ENCODE results near the gene NUP50.

The NUP50 gene

DNA sequence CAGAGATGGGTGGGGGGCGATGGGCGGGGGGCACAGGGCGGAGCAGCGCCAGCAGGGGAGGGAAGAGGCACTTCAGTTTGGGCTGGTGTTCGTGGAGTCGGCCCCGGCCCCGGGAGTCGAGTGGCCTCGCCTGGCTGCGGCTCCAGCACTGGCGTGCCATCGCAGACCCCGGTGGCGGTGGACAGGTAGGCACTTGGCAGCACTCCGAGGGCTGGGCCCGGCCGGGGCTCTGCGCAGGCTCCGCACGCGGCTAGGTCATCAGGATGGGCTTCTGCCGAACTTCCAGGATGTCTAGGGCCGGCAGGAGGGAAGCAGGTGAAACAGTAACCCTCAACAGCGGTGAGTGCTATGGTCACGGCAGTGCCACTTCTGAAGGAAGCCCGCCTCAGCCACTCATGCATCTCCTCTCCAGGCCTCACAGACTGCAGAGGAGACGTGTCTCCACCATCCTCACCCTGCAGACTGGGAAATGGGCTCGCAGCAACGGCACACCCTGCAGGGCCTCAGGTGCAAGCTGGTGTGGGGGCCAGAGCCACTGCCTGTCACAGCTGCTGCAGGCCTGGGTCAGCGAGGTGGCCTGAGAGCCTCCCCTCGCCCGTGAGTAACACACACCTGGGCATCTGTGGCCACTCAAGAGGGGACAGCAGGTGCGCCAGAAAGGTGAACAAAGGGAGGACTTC is 33.3 kb downstream of the NUP50 start:
- DNase-seq = no peak

DNA sequence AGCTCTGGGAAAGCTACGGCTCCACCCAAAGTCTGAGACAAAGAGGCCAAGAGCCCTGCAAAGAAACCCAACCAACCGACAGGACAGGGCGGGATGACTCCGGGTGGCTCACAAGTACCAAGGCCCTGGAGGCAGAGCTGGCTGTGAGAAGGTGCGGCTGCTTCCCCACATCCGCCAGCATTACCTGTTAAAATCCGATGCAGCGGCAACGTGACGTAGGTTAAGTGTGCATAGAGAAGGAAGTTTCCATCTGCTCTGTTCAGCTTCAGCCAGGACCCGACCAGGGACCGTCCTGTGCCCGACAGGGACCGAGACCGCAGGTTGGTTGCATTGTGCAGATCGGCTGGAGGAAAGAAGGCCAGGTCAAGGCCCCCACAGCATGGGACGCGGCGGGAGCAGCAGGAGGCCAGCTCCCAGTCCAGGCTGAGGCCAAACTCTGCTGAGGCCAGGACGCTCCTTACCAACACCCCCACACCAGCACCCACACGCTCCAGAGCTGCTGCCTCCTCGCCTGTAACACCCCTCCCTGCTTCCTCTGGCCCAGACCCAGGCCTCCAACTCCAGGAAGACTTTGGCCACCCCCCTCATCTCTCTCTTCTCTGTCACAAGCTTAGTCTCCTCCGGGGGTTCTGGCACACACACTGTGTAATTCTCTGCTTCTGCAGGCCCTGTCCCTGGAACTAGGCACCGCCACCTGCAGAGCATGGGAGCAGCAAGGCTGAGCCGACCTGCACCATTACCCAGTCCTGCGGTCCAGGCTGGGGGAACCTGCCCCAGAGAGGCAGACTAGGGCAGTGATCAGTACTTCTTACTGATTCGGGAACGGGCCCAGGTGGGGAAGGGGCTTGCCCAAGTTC is 34.1 kb downstream of the NUP50 start:
- no peak for DNase-seq

DNA sequence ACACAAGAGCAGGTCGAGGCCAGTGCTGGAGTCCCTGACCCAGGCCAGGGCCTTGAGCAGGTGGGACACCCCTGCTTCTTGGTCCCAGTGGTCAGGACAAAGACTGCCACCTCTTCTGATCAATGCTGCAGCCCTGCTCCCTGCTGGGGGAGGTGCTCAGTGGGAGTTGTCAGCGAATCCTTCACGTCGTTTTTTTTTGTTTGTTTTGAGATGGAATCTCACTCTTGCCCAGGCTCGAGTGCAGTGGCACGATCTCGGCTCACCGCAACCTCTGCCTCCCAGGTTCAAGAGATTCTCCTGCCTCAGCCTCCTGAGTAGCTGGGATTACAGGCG is 34.7 kb downstream of the NUP50 start:
- DNase-seq = no peak

DNA sequence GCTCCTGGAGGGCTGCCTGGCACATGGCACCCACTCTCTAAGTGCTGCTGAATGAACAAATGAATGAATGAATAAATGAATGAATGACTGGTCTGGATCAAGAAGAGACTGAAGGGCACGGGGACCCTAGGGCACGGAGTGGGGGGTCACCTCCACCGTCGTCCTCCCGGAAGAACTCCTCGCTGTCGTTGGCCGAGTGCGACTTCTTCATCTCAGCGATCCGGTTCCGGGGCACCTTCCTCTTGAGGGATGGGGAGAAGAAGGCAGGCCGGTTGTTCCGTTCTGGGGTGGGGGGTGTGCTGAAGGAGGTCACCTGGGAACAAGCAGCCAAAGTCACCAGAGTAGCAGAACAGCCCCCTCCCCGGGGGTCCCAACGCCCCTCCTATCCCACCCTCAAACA is 36.0 kb downstream of the NUP50 start:
- DNase-seq = no peak

DNA sequence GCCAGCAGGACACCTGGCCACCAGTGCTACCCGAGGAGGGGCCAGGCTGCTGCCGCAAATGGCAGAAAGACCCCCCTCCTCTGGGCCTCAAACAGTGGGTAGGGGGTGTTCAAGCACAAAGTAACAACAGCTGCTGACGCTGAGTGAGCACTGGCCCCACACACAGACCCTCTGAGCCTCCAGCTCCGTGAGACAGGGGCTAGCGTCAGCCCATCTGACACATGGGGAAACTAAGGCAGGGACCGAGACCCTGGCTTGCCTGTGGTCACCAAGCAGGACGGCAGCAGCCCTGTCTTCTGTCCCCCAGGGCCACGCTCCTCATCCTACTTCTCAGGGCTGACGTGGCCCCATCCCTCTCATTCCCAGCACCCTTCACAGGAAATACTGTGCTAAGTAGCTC is 36.5 kb downstream of the NUP50 start:
- no peak for DNase-seq

DNA sequence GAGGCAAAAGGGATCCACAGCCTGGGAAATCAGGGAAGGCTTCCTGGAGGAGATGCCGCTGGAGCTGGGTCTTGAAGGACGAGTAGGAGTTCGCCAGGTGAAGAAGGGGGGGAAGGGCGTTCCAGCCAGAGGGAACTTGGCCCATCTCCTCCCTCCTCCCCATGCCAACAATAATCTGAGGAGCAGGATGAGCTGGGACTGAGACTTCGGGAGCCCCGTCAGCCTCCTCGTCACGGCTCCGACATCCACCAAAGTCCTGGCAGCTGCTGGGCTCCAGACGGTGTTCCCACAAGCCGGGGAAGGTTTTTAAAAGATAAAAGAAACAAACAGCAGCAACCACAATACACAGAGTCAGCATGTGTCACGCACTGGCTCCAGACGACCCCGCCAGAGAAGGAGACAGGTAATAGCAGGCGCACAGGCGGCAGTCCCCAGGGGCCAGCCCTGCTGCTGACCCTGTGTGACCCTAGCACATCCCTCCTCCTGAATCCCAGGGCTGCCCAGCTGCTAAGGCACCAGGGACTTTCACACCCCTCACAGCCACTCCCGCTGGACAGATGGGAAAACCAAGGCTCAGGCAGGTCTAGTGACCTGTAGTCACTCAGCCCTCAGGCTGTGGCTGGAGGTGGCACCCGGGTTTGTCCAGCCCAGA is 37.3 kb downstream of the NUP50 start:
- no peak for DNase-seq

DNA sequence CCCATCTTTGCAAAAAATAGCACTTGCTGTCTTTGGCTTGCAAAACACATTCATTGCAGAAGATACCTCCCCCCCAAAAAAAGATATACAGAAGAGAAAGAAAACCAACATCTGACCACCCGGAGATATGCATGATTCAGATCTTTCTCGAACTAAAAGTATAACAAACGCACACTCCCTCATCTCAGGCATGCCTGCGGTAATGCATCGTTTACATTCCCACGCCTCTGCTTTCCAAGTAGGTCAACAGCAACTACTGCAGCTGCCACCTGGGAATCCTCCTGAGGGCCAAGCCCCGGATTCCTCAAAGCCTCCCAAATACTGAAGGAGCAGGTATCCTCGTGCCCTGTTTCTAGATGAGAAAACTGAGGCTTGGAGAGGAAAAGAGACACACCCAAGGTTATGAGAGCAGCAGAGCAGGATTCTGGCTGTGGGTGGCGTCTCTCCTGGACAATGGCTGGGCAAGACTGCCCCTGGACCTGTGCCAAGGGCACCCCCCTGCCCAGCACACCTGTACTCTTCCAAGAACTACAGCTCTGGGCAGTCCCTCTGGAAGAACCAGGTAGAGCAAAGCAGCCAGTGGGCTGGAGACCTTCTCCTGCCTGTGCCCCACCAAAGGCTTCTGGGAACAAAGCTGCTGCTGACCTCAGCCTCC is 38.1 kb downstream of the NUP50 start:
- DNase-seq = no peak

DNA sequence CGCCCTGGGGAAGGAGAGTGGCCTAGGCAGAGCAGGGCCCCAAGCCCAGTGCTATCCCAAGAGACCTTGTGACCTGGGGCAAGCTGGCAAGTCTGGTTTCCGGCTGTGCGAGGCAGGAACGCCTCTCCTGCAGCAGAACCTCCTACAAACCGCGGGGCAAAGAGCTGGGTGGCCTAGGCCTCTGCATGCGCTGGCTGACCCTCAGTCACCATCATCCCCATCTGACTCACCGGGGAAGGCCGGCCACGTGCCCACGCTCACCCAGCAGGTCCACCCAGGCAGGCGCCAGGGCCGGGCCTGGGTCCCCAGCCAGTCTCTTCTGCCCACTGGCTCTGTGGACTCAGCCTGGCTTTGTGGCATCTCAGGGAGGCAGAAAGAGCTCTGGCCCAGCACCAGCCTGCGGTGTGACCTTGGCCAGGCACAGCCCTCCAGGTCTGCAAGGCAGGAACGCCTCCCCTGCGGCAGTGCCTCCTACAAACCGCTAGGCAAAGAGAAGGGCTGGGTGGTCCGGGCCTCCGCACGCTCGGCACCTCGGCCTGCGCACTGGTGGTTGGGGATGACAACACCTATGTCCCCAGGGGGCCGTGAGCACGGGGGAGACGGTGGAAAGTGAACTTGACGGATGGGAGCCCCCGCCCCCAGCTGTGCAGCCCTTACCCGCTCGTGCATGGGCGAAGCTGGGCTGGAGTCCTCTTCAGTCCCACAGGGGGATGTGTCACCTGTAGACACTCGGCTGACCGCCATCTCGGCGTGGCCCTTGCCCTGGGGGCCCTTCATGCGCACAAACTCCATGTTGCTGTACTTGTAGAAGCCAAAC is 38.8 kb downstream of the NUP50 start:
- DNase-seq = no peak

DNA sequence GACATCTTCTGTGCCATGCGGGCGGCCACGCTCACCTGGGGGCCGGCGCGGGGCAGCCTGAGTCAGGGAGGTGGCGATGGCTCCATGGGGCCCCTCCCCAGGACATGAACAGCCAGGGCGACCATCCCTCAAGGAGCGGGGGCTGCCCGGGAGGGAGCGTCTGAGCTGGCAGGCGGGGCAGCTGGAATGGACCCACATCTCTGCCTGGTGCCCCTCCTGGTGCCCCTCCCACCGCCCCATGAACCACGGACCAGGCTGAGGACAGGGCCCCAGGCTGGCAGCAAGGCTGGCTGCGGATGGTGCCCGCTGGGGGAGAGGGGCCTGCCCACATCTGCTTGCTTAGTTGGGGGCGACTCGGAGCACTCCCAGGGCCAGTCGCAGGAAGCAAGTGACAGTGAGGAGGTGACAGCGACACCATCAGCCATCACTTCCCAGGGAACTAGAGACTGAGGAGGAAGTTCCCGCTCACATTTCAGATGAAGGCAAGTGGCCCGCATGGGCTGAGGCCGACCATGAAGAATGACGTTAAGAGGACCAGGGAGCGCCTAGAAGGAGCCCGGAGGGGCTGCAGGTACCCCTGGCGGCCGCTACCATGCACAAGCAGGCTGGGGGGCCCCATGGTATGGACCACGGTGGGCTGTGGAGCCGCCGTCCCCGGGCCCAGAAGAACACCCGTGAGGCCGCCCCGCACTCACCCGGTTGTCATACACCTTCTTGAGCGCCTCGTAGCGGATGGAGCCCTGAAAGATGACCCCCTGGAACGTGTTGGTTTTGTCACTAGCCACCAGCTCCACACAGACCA is 39.6 kb downstream of the NUP50 start:
- no peak for DNase-seq

DNA sequence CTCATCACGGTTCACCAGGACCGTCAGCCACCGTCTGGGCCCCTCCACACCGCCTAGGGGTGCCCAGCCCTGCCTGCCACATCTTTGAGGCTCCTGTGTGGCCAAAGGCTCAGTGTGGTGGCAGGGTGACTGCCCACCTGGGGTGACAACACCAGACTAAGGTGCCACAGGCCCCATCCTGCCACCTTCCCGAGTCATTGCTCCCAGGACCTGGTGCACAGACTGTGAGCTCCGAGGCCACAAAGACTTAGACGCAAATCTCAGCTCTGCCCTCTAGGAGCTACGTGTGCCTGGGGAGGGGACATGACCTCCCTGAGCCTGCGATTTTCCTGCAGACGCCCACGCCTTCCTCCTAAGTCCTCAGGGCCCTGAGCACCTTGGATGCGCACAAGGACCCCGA is 40.5 kb downstream of the NUP50 start:
- DNase-seq = no peak

DNA sequence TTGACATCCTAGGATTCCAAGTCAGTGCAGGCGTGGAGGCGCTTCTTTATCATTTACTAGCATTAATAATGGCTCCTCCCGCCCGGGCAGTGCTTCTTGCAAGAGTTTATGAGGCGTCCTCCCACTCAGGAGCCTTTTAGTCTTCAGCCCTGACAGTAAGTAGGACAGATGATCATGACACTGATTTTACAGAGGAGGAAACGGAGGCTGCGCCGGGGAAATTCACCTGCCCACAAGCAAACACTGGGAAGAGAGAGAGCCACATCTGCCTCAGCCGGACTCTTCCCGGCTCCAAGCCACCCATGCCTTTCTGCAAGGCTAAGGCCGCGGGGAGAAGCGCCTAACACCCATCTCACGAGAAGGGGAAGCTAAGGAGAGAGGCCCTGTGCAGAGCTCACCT is 41.1 kb downstream of the NUP50 start:
- no peak for DNase-seq

DNA sequence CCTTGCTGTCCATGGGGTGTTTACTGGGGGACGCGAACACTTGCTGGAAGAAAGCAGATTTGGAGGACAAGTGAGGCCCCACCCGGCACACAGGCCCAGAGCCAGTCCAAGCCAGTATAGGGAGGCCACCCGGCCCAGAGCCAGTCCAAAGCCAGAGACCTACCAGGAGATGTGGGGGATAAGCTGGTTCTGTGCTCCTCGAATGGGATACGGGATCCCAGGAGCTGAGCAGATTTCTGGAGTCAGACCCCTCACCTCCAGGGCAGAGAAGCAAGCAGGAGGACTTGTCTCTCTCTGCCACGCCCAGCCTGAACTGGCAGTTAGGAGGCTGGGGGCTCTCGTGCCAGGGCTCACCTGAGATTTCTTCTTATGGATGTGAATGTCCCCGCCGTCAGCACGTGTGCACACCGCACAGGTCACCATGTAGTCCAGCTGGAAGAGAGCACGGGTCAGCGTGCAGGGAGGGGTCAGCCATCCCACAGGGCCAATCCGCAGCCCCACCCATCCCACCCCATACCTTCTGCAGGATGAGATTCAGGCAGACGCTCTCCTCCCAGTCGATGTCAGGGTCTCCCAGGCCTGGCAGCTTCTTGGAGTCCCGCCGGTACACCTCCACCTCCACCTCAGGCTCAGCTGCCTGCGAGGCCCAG is 41.7 kb downstream of the NUP50 start:
- no peak for DNase-seq

DNA sequence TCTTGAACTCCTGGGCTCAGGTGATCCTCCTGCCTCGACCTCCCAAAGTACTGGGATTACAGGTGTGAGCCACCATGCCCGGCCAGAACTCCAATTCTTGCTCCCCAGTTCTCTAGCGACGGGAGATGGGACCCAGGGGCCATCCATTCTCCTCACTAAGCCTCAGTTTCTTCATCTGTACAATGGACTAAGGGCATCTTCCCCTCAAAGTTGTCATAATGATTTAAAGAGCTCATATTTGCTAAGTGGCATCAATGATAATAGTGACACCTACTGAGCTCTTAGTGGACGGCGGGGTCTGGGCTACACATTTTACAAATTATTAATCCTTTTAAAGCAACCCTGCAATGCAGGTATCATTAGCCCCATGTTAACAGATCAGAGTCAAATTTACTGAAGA is 42.5 kb downstream of the NUP50 start:
- DNase-seq = no peak

DNA sequence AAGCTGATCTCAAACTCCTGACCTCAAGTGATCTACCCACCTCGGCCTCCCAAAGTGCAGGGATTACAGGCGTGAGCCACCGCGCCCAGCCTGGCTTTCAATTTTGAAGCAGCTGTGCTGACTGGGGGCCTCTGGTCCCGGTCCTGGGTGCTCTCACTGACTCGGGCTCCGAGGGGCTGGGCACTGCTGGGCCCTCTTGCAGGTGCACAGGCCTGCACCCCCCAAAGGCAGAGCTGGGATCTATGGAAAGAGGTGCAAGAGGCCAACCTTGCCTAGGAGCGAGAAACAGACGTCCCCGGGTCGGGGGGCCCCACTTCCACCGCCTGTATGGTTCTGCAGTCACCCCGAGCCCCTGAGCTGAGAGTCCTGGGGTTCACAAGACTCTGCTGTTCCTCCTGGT is 43.8 kb downstream of the NUP50 start:
- DNase-seq = no peak

DNA sequence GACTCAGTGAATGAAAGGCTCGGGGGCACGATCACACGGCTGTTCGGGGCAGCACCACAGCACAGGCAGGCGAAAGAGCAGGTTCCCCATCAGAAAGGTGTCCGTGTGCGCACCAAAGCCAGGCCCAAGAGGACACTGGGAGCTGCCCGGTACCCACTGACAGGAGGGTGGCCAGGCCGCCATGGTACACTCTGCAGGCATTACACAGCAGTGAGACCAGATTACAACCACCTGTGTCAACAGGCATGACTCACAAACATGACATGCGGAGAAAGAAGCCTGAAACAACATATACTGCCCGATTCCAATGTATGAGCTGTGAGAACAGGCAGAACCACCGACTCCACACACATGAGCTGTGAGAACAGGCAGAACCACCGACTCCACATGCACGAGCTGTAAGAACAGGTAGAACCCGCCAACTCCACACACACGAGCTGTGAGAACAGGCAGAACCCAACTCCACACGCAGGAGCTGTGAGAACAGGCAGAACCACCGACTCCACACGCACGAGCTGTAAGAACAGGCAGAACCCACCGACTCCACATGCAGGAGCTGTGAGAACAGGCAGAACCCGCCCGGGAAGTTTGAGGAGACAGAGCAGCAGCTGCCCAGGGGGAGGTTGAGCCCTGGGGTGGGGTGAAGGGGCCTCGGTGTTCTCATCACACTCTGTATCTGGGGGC is 44.4 kb downstream of the NUP50 start:
- no peak for DNase-seq

DNA sequence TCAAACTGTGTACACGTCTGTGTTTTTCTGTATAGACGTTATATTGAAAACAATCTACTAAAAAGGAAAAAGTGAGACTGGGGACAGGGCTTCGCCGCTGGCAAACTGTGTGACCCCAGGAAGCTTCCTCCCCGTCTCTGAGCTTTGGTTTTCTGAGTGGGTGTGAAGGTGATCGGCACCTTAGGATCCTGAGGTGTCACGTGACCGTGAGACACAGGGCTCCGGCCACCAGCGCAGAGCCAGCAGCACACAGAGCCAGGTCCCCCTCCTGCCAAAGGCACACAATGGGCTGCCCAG is 44.9 kb downstream of the NUP50 start:
- DNase-seq = no peak

DNA sequence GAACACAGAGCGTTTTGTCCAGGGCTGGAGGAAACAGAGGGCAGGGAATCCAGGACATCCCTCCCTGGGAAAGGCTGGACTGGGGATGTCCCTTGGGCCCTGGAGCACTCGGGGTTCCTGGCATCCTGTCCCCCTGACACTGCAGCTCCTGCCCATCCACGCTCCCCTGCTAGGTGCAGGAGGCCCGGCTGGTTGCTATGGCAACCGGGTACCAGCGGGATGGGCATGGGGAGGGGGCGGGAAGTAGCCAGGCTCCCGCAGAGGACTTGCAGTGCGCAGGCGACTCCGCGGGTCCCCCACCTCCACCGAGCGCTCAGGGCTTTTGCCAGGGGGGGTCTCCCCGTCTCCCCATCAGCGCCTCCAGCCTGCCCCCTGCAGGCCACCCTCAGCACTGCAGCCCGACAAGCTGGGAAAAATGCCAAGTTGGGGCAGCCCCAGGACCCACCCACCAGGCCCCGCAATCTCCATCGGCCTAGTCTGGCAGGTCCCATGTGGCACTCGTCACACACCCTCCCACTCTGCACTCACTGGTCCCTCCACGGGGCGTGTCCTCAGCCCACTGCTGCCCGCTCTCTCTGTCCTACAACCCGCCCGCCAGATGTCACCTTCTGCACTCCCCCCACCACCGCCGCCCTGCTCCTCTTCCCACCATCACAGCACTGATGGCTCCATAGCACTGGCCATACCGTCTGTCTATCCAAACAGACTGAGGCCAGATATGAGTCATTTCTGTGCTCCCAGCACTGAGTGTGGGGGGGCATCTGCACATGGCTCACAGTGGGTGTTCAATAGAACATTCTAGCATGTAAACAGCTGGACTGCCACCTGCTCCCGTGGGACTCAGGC is 45.5 kb downstream of the NUP50 start:
- peak; percentile 56 for DNase-seq

DNA sequence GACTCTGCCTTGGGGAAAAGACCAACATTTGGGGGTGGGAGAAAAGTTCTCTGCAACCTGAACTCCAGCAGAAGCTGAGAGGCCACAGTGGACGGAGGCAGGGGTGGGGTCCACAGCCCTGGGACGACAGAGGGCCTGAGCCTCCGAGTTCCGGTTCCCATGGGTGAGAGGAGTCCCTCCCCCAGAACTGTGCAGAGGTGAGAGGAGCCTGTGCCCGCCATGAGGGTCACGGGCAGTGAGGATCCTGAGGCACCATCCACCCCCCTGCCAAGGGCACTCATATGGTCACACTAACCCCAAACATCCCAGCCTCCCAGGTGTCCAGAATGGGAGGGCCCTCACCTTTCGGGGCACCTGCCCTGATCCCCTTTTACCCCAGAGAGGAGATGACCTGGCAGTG is 46.4 kb downstream of the NUP50 start:
- DNase-seq = no peak

DNA sequence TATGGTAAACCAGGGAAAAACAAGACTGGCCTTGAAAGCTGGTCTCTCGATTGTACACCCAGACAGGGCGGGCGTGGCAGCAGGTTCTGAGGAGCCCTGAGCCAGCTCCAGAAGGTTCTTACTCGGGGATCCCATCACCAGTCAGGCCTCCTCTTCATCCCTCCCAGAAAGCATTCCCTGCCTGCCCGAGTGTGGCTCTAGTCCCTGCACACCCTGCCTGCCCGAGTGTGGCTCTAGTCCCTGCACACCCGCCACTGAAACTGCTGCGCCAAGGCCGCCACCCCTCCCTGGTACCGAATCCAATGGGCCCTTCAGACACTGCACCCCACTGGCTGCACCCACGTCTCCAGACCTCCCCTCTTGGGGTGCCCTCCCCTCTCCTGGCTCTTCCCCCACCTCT is 46.9 kb downstream of the NUP50 start:
- no peak for DNase-seq

DNA sequence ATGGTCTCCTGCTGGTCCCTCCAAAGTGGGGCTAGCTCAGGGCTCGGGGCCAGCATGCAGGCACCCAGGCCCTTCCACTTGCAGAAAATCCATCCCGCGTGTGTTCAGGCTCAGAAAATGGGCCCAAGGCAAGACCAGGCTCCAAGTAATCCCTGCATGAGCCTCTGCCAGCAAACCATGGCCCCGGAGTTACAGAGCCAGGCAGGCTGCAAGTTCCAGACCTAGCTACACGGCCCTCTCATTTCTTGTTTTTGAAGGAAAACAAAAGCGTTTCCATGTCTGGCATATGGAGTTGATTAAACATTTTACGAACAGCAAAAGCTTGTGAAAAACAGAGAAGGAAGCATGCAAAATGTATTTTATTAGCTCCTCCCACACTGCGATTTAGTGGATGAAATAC is 47.3 kb downstream of the NUP50 start:
- no peak for DNase-seq
